GM18867 (cell line): Measurements from ENCODE around the gene TTF2.
A peak's percentile ranks its signal among the peaks of the same experiment; 100 is the strongest.

ENCODE experiments used
- ATAC-seq: cut with Tn5 transposase; IDR thresholded peaks from one replicate; pipeline ENCODE4 v1.9.1; 2021; ENCODE audit warnings: mild to moderate bottlenecking, moderate library complexity; ENCODE audit not compliant: unreplicated experiment

TTF2 gene

DNA sequence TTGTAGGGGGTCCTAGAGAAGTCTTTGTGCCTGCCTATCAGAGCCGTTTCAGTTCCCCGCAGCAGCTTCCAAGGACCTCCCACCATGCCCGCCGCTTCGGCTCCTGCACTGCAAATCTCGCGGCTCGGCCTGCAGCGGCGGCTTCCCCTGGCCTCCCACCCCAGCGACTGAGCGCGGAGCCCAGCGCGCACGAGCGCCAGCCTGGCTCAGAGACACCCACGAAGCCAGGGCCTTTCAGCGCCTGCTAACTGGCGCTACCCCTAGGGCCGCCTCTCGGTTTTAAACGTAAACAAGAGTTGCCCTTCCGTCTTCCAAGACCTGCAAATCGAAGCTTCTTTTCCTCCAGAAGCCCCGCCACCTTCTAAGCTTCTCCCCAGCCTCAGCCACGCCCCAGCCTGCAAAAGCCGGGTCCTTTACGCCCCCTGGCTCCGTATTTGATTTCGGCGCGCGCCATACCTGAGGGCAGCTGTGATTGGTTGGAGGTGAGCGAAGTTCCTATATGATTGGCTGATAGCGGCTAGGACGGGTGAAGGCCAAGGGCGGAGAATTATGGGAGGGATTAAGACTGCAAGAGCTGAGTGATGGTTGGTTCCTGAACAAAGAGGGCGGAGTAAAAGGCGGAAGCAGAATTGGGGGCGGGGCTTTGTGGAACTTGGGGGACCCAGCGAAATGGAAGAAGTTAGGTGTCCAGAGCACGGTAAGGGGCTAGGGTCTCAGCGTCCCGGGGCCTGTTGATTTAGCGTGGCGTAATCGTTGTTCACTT lies at the start of gene TTF2:
Gene TTF2, plus strand, starts transcription at position 649 of the 763 bp plus-strand sequence. Its CDS starts 21 bp downstream, at position 670.
- ATAC-seq: peak; percentile 91

DNA sequence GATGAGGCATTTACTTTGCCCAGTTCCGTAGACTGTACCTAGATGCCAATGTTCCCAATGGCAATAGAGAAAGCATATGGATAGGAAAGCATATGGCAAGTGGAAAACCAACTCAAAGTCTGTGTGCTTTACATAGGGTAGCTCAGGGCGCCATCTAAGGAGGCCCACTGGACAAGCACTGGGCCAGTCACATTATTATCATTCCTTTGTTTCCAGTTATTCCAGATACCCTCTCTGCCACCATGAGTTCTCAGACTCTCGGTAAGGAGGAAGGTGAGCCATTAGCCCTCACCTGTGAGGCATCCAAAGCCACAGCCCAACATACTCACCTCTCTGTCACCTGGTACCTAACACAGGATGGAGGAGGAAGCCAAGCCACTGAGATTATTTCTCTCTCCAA lies 48.8 kb upstream of the TTF2 start:
- no peak for ATAC-seq

GRCh38 chr1:117013309-117013858 lies 46.7 kb upstream of the TTF2 start:
- no peak for ATAC-seq

GRCh38 chr1:117014209-117014608 lies 45.9 kb upstream of the TTF2 start:
- no peak for ATAC-seq

- no peak for ATAC-seq
These were observed 44.4 kb upstream of the TTF2 start for GRCh38 chr1:117015724-117016123.

DNA sequence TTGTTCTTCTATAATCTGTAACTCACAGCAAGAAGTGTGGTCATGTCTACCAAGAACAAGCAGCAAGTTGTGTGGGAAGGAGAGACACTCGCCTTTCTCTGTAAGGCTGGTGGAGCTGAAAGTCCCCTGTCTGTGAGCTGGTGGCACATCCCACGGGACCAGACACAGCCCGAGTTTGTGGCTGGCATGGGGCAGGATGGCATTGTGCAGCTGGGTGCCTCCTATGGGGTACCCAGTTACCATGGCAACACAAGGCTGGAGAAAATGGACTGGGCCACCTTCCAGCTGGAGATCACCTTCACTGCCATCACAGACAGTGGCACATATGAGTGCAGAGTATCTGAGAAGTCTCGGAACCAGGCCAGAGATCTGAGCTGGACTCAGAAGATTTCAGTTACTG lies 43.1 kb upstream of the TTF2 start:
- no peak for ATAC-seq

DNA sequence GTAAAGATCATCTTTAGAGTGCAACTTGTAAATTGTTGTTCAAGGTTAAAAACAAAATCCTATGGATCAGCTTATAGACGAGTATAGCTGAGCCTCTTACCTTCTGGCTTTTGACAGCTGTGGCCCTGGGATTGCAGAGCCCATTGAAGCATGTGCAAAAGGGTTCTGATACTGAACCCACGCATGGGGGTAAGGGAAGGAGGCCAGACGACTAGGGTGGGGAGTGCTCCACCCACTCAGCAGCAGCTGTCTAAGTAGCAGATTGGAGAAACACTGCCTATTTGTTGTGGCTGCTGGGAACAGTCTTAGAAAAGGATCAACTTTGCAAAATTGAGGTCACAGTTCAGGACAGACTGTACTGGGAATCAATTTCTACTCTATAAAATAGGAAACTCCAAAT lies 42.5 kb upstream of the TTF2 start:
- peak; percentile 54 for ATAC-seq

DNA sequence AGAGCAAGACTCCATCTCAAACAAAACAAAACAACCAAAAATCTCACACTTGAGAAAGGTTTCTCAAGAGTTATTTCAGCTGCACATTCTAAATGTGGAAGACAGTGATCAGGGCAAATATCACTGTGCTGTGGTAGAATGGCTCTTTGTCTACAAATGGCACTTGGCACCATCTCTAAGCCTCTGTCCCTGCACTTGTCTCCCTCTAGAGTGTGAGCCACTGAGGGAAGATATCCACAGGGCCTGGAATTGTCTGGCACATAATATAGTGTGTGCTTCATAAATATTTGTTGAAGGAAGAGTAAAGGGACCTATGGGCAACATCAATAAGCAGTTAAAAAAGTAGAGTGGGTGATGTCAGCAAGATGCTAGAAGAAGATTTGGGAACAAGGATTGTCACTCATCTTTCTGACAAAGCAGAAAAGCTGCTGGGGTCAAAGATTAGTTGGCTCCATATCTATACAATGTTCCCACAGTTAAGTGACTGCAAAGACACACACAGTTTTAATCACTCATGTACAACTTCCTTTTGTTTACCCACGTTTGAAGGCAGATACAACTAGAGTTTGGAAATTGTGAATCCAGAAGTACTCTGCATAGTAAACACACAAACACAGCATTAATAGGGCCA lies 39.5 kb upstream of the TTF2 start:
- no peak for ATAC-seq

DNA sequence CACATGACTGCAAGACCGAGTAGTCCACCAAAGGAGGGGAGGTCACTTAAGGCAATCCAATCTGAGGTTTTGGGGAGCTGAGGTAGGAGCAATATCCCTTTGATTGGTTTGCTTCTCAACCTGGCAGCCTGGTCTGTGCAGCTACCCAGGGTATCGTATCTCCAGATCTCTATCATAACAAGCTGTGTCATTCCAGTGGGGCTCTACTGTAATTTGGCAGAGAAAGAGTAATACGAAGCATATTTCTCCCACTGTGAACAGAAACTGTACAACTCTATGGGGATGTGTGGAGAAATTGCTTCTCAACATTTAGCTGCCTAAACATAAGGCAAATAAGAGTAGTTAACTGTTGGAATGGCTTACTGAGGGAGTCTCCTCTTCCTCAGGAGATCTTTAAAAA lies 38.0 kb upstream of the TTF2 start:
- no peak for ATAC-seq

GRCh38 chr1:117025568-117025967 lies 34.6 kb upstream of the TTF2 start:
- ATAC-seq: no peak

GRCh38 chr1:117026361-117026760 lies 33.8 kb upstream of the TTF2 start:
- ATAC-seq: no peak

GRCh38 chr1:117029685-117030084 lies 30.4 kb upstream of the TTF2 start:
- ATAC-seq: no peak

DNA sequence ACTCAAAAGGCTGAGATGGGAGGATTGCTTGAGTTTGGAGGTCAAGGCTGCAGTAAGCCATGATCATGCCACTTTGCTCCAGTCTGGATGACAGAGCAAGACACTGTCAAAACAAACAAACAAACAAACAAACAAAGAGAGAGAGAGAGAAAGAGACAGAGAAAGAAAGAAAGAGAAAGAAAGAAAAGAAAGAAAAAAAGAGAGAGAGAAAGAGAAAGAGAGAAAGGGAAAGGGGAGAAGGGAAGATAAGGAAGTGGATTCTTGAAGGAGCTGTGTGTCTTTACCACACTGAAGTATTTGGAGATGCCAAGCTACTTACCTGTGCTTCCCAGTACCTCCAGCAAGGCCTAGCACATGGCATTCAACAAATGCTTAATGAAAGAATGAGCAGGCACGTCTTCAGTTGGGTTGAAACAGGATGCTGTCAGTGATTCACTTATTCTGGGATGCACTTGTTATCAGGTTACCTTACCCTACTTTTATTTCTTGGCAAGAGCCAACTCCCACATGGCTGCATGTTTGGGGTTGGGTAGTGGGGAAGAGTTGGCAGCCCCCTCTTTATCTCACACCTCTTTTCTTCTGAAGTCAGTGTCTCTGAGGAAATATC lies 29.8 kb upstream of the TTF2 start:
- no peak for ATAC-seq

DNA sequence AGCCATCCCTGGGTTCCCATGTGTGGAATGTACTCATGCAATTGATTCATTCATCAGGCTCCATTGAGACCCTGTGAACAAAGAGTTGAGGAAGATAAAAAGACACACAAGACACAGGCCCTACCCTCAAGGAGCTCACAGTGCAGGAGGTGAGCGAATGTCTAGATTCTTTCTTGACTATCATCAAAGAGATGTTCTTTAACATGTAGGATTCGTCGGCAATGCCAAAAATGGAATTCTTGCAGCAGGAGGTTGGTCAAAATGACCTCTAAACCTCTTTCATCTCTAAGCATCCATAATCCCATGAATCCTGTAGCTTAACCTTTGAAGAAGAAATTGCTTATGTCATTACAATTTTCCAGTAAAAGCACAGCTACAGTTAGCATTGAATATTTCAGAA lies 27.9 kb upstream of the TTF2 start:
- ATAC-seq: no peak

DNA sequence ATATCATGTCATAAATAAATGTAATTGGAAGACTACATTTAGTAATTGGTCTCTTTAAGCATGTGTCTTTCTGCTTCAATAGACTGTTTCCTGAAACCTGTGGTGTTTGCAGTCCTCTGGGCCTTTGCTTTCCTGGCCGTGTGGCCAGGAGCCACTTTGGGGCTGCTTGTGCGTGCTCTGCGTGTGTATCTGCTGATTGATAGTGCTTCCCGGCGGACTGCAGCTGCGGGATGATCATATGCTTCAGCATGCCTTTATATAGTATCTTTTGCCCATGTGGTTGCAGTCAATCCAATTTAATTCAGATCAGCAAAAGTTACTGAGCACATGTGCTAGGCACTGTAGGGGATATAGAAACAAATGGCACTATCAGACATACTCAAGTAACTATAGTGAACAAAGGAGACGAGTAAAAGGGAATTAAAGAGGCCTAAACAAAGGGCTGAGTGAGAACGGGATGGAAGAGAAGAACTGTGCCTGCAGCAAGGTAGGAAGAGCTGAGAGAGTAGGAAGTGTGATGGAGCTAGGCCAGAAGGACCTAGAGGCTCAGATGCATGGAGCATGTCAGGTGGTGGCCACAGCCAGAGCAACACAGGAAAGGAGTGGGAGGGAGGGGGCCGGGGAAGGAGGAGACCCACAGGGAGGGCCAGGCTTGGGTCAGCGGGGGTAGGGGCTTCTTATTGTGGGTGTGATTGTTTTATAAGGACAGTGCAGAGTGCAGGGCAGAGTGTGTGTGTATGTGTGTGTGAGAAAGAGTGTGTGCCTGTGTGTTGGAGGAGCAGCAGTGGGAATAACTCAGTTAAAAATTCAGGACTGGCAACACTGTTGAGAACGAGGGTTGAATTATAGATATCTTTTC lies 27.2 kb upstream of the TTF2 start:
- ATAC-seq: no peak

DNA sequence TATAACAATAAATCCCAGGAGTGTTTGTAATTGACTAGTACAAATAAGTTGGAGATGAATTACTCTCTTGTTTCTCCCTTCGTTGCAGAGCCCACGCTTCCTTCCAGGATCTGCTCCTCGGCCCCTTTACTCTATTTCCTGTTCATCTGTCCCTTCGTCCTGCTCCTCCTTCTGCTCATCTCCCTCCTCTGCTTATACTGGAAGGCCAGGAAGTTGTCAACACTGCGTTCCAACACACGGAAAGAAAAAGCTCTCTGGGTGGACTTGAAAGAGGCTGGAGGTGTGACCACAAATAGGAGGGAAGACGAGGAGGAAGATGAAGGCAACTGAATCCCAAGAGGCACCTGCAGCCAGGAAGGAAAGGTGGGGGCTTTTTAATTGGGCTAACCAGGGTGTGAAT lies 26.4 kb upstream of the TTF2 start:
- ATAC-seq: no peak

DNA sequence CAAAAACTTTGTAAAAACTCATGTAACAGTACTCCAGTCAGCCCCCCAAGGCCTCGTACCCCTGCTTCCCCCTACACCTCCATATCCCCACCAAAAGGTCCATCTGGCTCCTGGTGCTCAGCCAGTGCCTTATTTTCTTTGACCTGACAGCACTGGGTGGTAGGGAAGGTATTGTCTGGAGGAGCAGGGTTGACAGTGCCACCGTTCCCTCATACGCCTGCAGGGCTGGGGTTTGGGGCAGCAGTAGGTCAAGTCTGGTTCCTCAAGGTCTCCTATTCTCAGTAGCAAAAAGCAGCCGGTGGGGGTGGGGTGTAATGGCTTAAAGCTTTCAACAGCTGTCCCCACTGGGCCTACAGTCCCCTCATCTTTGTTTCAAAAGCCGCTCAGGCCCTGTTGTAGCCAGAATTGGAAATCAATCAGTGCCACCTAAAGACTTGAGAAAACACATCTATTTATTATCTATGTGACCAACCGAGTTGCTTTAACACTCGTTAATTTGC lies 25.3 kb upstream of the TTF2 start:
- no peak for ATAC-seq

DNA sequence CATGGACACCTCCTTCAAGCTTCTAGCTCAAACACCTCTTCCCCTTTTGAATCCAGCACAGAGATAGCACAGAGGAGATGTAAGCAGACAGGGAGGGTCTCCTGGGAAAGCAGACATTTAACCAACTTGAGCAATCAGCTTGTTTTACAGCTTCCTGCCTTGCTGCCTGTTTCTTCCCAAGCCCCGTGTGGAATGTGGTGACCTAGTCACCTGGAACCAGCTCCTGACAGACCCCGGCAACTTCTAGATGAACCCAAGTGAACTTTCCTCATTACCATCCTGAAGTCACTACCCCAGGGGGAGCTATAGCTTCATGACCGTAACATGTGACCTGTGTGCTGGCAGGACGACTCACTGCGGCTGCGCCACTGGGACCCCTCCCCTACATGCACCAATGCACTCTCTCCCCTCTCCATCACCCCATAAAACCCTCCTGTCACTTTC lies 24.1 kb upstream of the TTF2 start:
- no peak for ATAC-seq

DNA sequence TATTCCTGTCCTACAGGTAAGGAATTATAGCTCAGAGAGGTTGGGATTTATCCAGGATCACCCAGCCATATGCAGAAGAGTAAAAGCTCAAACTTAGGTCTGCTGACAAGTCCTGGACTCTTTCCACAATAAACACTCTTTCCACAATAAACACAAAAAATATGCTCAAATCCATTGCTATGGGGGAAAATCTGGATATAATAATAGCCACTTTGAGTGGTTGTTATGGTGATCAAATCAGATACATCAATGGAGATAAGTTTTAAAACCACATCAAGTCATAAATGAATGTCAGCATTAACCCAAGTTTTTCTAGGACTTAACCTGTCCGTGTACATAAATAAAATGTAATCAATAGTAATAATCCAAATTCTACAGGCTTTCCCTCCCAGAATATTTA lies 22.3 kb upstream of the TTF2 start:
- no peak for ATAC-seq

DNA sequence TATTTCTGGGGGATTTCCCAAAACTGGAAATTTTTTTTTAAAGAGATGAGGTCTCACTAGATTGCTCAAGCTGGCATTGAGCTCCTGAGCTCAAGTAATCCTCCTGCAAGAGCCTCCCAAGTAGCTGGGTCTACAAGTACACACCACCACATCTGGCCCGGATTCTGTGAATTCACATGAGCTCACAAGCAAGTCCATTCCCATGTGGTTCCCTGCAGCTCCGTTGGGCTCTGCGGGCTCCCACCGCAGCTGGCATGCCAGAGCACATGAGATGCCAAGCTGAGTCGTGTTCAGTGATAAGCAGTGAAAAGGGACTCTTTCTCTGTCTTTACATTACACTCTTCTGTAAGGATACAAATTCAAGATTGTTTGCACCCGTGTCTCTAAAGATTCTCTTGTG lies 21.9 kb upstream of the TTF2 start:
- ATAC-seq: no peak

- no peak for ATAC-seq
These were observed 15.9 kb upstream of the TTF2 start for GRCh38 chr1:117044217-117044616.
